ENCODE measurements around the gene NPR3. TPM values are rescaled to one million over a fixed set of nuclear protein-coding genes. Genes with fewer than 3 reads are reported as not detected.

NPR3 gene
- total and polyA plus RNA-seq, 4 donors = 0.70 to 15.4 (median 2.2) TPM

GRCh38 chr5:32790411-32790951 is 79.4 kb downstream of the NPR3 start:
- Histone ChIP-seq H3K27me3 (ENCODE audit: control insufficient read depth in 4 of 4, insufficient read depth in 4 of 4, low read length in 3 of 4) (no peaks in the 10 kb centered on the region), H3K9ac (ENCODE audit: low read depth in 1 of 2, low read length in 2 of 2) (no peak overlapping the region), H3K9me3 (ENCODE audit: control insufficient read depth in 4 of 4, low read length in 3 of 4) (no peaks in the 10 kb centered on the region), H3K27ac (ENCODE audit: low read depth in 1 of 2, low read length in 2 of 2) (no peak overlapping the region), H3K4me1 (ENCODE audit: control insufficient read depth in 4 of 4, insufficient read depth in 4 of 4, low read length in 3 of 4) (no peaks in the 10 kb centered on the region), H3K36me3 (ENCODE audit: control insufficient read depth in 4 of 4, insufficient read depth in 3 of 4, low read depth in 1 of 4, low read length in 3 of 4) (no peaks in the 10 kb centered on the region), H3K4me3 (ENCODE audit: low read depth in 1 of 3, low read length in 3 of 3) (no peak overlapping the region)
- TF ChIP-seq SP1 (IDR thresholded peaks at IDR 0.05) (no peak), FOXA2 (IDR thresholded peaks at IDR 0.05) (no peak), RXRA (IDR thresholded peaks at IDR 0.05) (no peak), REST (IDR thresholded peaks at IDR 0.05) (no peak), HNF4G (IDR thresholded peaks at IDR 0.05) (no peak), HNF4A (conservative IDR thresholded peaks at IDR 0.05) (no peak), MAX (IDR thresholded peaks at IDR 0.05) (no peak), NR2F2 (IDR thresholded peaks at IDR 0.05) (no peak)
- TF ChIP-seq, protein P1, sequence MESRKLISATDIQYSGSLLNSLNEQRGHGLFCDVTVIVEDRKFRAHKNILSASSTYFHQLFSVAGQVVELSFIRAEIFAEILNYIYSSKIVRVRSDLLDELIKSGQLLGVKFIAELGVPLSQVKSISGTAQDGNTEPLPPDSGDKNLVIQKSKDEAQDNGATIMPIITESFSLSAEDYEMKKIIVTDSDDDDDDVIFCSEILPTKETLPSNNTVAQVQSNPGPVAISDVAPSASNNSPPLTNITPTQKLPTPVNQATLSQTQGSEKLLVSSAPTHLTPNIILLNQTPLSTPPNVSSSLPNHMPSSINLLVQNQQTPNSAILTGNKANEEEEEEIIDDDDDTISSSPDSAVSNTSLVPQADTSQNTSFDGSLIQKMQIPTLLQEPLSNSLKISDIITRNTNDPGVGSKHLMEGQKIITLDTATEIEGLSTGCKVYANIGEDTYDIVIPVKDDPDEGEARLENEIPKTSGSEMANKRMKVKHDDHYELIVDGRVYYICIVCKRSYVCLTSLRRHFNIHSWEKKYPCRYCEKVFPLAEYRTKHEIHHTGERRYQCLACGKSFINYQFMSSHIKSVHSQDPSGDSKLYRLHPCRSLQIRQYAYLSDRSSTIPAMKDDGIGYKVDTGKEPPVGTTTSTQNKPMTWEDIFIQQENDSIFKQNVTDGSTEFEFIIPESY (IDR thresholded peaks at IDR 0.05) = no peak
- TF ChIP-seq, protein P2, sequence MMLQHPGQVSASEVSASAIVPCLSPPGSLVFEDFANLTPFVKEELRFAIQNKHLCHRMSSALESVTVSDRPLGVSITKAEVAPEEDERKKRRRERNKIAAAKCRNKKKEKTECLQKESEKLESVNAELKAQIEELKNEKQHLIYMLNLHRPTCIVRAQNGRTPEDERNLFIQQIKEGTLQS (IDR thresholded peaks at IDR 0.05) = no peak
- TF ChIP-seq, protein P3, sequence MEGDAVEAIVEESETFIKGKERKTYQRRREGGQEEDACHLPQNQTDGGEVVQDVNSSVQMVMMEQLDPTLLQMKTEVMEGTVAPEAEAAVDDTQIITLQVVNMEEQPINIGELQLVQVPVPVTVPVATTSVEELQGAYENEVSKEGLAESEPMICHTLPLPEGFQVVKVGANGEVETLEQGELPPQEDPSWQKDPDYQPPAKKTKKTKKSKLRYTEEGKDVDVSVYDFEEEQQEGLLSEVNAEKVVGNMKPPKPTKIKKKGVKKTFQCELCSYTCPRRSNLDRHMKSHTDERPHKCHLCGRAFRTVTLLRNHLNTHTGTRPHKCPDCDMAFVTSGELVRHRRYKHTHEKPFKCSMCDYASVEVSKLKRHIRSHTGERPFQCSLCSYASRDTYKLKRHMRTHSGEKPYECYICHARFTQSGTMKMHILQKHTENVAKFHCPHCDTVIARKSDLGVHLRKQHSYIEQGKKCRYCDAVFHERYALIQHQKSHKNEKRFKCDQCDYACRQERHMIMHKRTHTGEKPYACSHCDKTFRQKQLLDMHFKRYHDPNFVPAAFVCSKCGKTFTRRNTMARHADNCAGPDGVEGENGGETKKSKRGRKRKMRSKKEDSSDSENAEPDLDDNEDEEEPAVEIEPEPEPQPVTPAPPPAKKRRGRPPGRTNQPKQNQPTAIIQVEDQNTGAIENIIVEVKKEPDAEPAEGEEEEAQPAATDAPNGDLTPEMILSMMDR (IDR thresholded peaks at IDR 0.05; ENCODE audit: low read depth, low read length, missing input control) = no peak
- WGBS = 88% methylated on average over 2 of the region's 2 CpGs
- no peak for DNase-seq (ENCODE audit: low spot score)

DNA sequence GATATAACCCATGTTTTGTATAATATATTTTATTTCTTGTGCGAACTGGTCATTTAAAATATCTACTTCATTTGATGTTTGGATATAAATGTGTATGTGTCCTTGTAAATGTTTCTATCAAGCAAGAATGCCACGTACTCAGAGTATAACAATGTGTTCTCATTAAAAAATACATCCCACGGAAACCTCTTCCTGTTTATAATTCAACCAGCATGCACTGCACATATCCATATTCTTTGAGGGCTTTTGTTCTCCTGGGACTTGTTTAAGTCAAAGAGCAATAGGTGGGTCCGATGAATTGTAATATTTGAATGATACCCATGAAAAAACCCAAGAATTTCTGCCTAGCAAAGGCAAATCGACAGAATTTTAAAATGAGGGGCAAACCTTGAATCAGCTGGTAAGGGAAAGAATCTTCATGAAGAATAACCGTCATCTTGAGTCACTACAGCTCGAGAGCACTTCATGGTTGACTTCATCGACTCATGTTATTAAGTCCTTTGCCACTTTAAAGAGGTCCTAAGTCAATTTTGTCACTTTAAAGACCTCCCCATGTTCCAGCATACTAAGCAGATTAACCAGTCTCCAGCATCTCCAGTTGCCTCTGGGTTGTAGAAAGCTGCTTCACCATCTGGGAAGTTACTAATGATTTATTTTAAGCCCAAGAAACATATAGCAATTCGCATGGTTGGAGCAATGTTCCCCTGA is 80.6 kb downstream of the NPR3 start:
- H3K4me3 ChIP-seq (ENCODE audit: low read depth in 1 of 3, low read length in 3 of 3) = no peak overlapping the region
- no peaks in the 10 kb centered on the region for H3K4me1 ChIP-seq (ENCODE audit: control insufficient read depth in 4 of 4, insufficient read depth in 4 of 4, low read length in 3 of 4)
- no peak for DNase-seq (ENCODE audit: low spot score)
- H3K9ac ChIP-seq (ENCODE audit: low read depth in 1 of 2, low read length in 2 of 2) = no peak overlapping the region
- no peaks in the 10 kb centered on the region for H3K9me3 ChIP-seq (ENCODE audit: control insufficient read depth in 4 of 4, low read length in 3 of 4)
- no peaks in the 10 kb centered on the region for H3K36me3 ChIP-seq (ENCODE audit: control insufficient read depth in 4 of 4, insufficient read depth in 3 of 4, low read depth in 1 of 4, low read length in 3 of 4)
- H3K27me3 ChIP-seq (ENCODE audit: control insufficient read depth in 4 of 4, insufficient read depth in 4 of 4, low read length in 3 of 4) = no peaks in the 10 kb centered on the region
- TF ChIP-seq, protein P3 (IDR thresholded peaks at IDR 0.05; ENCODE audit: low read depth, low read length, missing input control) = no peak
- TF ChIP-seq JUND (IDR thresholded peaks at IDR 0.05) (no peak), RXRA (IDR thresholded peaks at IDR 0.05) (no peak), HNF4A (conservative IDR thresholded peaks at IDR 0.05) (no peak), FOXA1 (IDR thresholded peaks at IDR 0.05) (no peak), EGR1 (IDR thresholded peaks at IDR 0.05; ENCODE audit: low read depth in 2 of 2) (no peak), SP1 (IDR thresholded peaks at IDR 0.05) (no peak), FOXA2 (IDR thresholded peaks at IDR 0.05) (no peak)
- TF ChIP-seq, protein P2 (IDR thresholded peaks at IDR 0.05) = no peak
- H3K27ac ChIP-seq (ENCODE audit: low read depth in 1 of 2, low read length in 2 of 2) = no peak overlapping the region
- WGBS = 86% methylated on average over 9 of the region's 9 CpGs

All from liver (tissue), 9 donors.